CD4-positive, alpha-beta T cell treated with Interferon alpha-2 for 1 hour (primary cell): Measurements from ENCODE around the gene RPL39L.
"Not testable (repeated sequence)": the region's sequence is repeated elsewhere in the genome, so short reads cannot be mapped to it uniquely, and the experiment has no call there.

ENCODE experiments used
- DNase-seq, 2 donors: peaks; one replicate each; pipeline ENCODE4 v3.0.0-alpha.2; 2020 to 2022

RPL39L gene

DNA sequence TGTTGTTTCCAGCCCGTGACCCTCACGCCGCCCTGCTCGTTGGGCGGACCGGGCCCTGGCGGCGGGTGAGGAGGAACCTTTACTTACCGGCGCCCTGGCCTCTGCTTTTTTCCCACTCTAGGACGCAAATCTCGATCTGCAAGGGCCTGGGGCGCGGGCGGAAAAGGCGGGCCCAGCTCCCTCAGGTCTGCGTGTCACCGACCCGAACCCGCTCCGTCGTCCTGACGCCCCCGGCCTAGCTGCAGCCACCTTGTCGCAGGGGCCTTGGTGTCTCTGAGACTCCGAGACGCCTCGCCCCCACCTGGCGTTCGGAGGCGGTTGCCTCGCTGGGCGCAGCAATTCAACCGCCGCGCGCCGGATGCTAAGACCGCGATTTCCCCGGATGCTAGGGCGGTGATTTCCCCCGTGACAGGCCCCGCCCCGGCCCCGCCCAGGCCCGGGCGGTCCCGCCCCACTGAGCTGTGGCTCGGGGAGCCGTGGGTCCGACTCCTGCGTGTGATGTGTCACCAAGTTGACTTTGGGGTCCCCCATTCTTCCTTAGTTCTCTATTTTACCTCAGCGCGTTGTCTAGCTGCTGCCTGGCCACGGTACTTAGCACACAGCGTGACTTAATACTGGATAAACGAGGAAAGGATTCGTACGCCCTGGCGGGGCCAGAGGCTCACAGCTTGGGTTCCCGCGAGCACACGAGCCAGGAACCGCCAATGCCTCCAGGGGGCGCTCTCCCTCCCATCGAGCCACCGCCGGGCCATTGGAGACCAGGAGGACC is at the start of gene RPL39L:
Gene RPL39L (minus strand): TSS at position 371 of the 769 bp plus-strand sequence. CDS start 18,196 bp downstream, outside the sequence.
- DNase-seq, result peak; percentile 91 to 95

GRCh38 chr3:187188931-187189330 is 49.6 kb upstream of the RPL39L start:
- no peak for DNase-seq

- DNase-seq, result no peak
Observed at GRCh38 chr3:187186801-187187421, 47.6 kb upstream of the RPL39L start.

DNA sequence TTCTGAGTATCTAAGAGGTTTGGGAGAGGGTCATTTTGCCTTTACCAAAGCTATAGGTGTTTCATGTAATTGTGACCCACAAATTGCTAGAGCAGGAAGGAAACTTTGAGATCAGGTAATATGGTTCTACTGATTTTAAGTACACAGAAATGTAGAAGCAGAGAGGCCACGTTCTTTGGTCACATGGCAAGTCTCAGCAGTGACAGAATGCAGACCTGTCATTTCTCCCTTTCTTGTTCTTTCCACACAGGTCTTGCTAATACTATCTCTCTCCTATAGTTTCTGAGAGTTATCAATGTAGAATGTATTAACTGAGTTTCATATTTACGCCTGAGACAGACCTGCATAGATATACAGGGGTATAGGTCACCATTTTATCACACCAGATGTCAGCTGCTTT is 47.1 kb upstream of the RPL39L start:
- no peak for DNase-seq

DNA sequence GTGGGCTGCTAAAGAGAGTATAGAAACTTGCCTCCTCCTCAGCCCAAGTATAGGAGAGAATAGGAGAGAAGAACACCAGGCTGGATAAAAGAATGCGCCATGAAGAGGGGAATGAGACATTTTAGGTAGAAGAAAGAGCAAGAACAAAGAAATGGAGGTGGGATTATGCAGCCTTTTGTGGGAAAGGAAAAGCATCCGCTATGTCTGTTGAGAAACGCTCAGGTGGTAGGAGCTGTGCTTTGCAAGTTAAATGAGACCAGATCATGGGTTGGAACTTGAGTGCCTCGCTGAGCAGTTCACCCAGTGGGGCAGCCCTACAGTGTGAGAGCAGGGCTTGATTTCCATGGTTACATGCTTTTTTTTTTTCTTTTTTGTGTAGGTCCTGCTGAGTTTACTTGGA is 46.5 kb upstream of the RPL39L start:
- DNase-seq, result no peak

- DNase-seq, result no peak
Observed at GRCh38 chr3:187183903-187184302, 44.6 kb upstream of the RPL39L start.

DNA sequence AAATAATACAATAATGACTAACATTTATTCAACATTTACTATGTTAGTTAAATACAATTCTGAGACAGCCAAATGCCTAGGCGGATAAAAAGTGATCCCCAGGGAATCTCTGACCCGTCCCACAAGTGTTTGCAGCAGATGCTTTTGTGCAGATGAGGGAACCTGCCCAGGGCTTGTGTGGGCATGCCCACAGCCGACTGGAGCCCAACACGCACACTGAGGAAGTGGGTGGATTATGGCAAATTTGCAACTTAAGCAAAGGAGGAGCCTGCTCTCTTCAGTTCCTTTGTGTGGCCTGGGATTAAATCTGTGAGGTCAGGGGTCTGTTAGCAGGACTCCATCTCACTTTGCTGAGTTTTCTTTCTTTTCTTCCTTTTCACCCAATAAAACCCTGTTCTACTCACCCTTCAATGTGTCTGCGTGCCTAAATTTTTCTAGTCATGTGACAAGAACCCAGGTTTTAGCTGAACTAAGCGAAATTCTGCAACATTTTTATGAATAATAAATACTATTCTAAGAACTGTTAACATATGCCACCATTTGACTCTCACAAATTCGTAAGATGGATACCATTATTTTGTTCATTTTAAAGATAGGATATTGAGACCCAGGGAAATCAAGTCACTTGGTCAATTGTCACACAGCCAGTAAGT is 44.0 kb upstream of the RPL39L start:
- no peak for DNase-seq

GRCh38 chr3:187181454-187182170 is 42.3 kb upstream of the RPL39L start:
- DNase-seq, result no peak

- DNase-seq, result no peak
Observed at GRCh38 chr3:187172929-187173328, 33.6 kb upstream of the RPL39L start.

DNA sequence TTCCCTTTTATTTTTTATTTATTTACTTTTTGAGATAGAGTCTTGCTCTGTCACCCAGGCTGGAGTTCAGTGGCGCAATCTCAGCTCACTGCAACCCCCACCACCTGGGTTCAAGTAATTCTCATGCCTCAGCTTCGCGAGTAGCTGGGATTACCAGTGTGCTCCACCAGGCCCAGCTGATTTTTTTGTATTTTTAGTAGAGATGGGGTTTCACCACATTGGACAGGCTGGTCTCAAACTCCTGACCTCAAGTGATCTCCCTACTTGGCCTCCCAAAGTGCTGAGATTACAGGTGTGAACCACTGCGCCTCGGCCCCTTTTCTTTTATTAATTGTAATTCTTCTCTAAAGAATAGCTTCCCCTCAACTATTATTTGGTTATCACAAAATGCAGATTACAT is 31.6 kb upstream of the RPL39L start:
- not testable (repeated sequence) for DNase-seq

DNA sequence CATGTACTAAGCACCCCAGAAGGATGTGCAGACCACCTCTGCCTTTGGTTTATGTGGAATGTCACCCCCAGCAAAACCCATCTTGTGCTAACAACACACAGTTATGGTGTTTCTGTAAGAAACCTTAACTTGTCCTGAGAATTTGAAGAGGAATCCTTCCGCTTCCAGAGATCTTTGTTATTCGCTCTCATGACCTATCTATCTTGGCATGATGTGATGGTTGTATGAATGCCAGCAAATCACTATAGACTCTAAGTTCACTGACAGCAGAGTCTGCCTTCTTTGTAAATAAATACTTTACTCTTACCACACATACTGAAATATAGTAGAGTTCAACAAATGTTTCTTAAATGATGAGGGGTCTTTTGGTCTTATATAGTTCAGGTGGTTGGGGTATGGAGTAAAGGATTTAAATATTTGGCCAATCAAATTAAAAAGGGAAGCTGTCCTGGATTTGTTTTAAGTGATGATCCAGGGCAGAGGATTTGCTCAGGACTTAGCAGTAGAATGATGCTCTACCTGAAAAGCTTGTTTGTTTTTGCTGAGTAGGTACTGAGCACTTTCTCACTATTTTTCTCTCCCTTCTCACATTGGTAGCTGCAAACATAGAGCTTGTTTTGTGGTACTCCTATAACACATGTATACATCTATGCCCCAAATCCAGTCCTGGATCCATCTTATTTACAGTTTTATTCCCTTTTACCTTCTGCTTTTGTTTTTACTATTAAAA is 30.1 kb upstream of the RPL39L start:
- DNase-seq, result no peak

- DNase-seq, result no peak
Observed at GRCh38 chr3:187167777-187168176, 28.5 kb upstream of the RPL39L start.

DNA sequence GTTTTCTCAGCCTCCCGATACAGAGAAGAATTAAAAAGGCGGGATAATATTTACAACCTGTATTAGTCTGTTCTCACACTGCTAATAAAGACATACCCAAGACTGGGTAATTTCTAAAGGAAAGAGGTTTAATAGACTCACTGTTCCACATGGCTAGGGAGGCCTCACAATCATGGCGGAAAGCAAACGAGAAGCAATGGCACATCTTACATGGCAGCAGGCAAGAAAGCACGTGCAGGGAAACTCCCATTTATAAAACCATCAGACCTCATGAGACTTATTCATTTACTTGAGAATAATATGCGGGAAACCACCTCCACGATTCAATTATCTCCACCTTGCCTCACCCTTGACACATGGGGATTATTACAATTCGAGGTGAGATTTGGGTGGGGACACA is 27.5 kb upstream of the RPL39L start:
- DNase-seq, result no peak

GRCh38 chr3:187165144-187165543 is 25.8 kb upstream of the RPL39L start:
- DNase-seq, result peak; percentile 46 to 78

- DNase-seq, result no peak
Observed at GRCh38 chr3:187162265-187162953, 23.1 kb upstream of the RPL39L start.

GRCh38 chr3:187161556-187161955 is 22.3 kb upstream of the RPL39L start:
- DNase-seq, result no peak

DNA sequence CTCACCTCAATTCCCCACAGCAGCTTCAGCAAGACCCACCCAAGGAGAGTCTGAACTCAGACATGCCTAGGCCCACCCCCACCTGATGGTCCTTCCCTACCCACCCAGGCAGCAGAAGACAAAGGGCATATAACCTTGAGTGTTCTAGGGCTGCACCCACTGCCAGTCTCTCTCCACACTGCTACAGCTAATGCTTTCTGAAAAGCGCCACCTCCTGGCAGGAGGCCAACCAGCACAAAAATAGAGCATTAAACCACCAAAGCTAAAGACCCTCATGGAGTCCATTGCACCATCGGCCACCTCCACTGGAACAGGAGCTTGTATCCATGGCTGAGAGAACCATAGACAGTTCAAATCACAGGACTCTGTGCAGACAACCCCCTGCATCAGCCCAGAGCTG is 11.3 kb upstream of the RPL39L start:
- DNase-seq, result peak; percentile 60 to 75

- DNase-seq, result no peak
Observed at GRCh38 chr3:187150186-187150585, 10.9 kb upstream of the RPL39L start.

GRCh38 chr3:187146389-187146788 is 7.1 kb upstream of the RPL39L start:
- no peak for DNase-seq

GRCh38 chr3:187145149-187145895 is 6.0 kb upstream of the RPL39L start:
- no peak for DNase-seq

DNA sequence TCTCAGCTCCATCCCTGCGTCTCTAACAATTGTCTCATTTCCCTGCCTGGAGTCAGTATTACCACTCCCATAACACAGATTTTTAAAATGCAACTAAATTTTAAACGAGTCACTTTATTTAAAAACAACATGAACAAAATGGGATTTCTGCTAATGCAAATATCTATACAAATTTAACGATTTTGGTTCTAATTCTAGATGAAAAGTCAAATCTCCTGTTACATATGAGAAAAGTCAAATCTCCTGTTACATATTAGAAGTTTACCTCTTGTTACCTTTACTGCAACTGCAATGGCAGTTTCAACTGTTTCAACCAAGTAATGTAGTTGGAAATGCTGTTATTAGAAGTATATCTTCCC is 578 bp upstream of the RPL39L start:
- DNase-seq, result no peak
